Mucosa of descending colon (tissue), 3 donors: ENCODE data around the gene ID2. TPM values are rescaled to one million over a fixed set of nuclear protein-coding genes. Genes with fewer than 3 reads are reported as not detected.

Source experiments
- ATAC-seq: fragments of 200-7000 bp; cut with Tn5 transposase; one replicate; pipeline ENCODE4 v1.9.1; 2020; ENCODE audit warnings: mild to moderate bottlenecking, moderate library complexity
- DNase-seq, 3 donors: peaks; one replicate each; pipeline ENCODE4 v3.0.0-alpha.2; 2020
- H3K36me3 ChIP-seq: fragments of 200-600 bp; one replicate; pipeline ENCODE4 v1.8.0; 2021; ENCODE audit warnings: low read depth, mild to moderate bottlenecking
- H3K4me1 ChIP-seq: fragments of 200-600 bp; one replicate; pipeline ENCODE4 v1.8.0; 2021; ENCODE audit warnings: low read depth, mild to moderate bottlenecking
- H3K4me3 ChIP-seq: fragments of 200-600 bp; one replicate; pipeline ENCODE4 v1.8.0; 2021; ENCODE audit warnings: mild to moderate bottlenecking
- H3K9me3 ChIP-seq: fragments of 200-600 bp; one replicate; pipeline ENCODE4 v1.8.0; 2021; ENCODE audit warnings: mild to moderate bottlenecking
- intact Hi-C, 2 donors: fragments of 100-400 bp; cut with DNase I in 1 of 2; cut with micrococcal nuclease in 1 of 2; formaldehyde crosslinking; loops; one replicate each; pipeline versions ENCODE4 v1.11.0 to v1.11.1; 2022; cut with DNase I, micrococcal nuclease
- total RNA-seq, 3 donors: library from RNA; stranded (reverse); fragmentation: NEBNext Ultra II Directional in 2 of 3; extraction: Animal tissue kit (Norgen Biotek cat#: 25700) in 2 of 3; gene quantifications; one replicate each; pipeline versions ENCODE4 v1.2.1 to v1.2.4, GENCODE V29; 2021 to 2023
- TF ChIP-seq, protein P1 (sequence below): fragments of 200-600 bp; IDR thresholded peaks from one replicate; pipeline ENCODE4 v1.8.0; 2022; ENCODE audit warnings: antibody characterized with exemption, mild to moderate bottlenecking
- donor health status: DM: no; HTN: no; CAD: no; lungs with moderate emphysema.
- donor health status: DM: no; HTN: no; CAD: no.
- donor health status: DM: no; HTN: yes; CAD: no.

ID2 gene
- total RNA-seq, 3 donors from 2014 or later = 97.4 to 190 (median 170) TPM

DNA sequence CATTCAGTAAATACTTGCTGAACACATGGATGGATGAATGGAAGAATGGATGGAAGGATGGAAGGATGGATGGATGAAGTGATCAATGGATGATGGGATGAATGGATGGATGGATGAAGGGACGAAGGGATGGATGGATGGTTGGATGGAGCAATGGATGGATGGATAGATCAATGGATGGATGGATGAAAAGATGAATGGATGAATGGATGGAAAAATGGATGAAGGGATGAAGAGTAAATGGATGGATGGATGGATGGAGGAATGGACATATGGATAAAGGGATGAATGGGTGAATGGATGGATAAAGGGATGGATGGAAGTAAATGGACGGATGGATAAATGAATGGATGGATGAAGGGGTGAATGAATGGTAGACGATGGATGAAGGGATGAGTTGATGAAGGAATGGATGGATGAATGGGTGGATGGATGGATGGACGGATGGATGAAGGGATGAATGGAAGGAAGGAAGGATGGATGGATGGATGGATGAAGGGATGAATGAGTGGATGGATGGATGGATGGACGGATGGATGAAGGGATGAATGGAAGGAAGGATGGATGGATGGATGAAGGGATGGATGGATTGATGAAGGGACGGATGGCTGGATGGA, 13.9 kb upstream of the ID2 start:
- H3K9me3 ChIP-seq = no peaks in the 10 kb centered on the region
- DNase-seq (no peak), ATAC-seq (no peak)
- no peak overlapping the region for H3K4me3 ChIP-seq
- H3K4me1 ChIP-seq = no peaks in the 10 kb centered on the region
- intact Hi-C loops = no loop called here
- TF ChIP-seq, protein P1, sequence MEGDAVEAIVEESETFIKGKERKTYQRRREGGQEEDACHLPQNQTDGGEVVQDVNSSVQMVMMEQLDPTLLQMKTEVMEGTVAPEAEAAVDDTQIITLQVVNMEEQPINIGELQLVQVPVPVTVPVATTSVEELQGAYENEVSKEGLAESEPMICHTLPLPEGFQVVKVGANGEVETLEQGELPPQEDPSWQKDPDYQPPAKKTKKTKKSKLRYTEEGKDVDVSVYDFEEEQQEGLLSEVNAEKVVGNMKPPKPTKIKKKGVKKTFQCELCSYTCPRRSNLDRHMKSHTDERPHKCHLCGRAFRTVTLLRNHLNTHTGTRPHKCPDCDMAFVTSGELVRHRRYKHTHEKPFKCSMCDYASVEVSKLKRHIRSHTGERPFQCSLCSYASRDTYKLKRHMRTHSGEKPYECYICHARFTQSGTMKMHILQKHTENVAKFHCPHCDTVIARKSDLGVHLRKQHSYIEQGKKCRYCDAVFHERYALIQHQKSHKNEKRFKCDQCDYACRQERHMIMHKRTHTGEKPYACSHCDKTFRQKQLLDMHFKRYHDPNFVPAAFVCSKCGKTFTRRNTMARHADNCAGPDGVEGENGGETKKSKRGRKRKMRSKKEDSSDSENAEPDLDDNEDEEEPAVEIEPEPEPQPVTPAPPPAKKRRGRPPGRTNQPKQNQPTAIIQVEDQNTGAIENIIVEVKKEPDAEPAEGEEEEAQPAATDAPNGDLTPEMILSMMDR = no peak
- H3K36me3 ChIP-seq = no peaks in the 10 kb centered on the region

DNA sequence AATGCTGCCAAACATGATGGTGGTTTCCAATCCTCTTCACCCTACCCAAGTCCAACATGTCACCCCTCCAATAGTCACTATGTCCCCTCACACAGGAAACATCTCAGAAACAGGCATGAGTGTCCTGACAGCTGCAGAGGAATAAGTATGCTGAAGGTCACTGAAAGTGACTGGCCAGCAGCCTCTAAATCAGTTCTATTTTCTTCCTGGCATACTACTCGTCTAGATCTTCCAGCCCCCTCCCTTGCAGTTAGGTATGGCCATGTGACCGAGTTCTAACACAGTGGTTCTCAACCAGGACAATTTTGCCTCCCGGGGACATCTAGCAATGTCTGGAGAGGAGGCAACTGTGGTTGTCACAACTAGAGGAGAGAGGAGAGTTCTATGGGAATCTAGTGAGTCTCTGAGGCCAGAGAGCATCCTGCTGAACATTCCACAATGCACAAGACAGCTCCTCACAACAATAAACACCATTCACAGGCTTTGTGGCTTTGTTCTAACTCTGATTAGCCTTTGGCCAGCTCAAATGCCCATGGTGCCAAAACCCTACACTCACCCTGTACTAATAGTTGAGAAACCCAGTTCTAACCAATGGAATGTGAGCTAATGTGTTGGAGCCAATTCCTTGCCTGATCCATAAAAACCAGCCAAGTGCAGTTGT, 12.6 kb upstream of the ID2 start:
- ATAC-seq (no peak), DNase-seq (no peak)
- no peaks in the 10 kb centered on the region for H3K36me3 ChIP-seq
- H3K9me3 ChIP-seq = peaks cover 7% of the 10 kb centered on the region
- intact Hi-C loops = no loop called here
- TF ChIP-seq, protein P1 = no peak
- H3K4me1 ChIP-seq = no peaks in the 10 kb centered on the region
- no peak overlapping the region for H3K4me3 ChIP-seq

DNA sequence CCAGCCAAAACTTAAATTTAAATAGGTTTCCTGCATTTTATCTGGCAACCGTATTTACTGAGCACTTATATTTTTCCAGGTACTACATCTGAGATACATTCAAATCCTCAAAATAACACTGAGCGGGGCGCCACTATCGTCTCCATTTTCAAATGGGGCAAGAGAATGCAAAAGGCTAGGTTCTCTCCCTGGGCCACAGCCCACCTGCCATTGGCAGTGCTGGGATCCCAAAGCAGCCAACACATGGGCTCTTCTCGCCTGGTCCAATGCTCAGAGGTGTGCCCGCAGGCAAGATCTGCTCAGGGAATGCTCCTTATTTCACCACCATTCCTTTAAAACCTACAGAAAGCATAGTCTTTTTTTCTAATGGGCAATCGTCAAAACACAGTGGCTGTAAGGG, 11.3 kb upstream of the ID2 start:
- DNase-seq (no peak), ATAC-seq (no peak)
- TF ChIP-seq, protein P1 = no peak
- Histone ChIP-seq H3K4me3 (no peak overlapping the region), H3K4me1 (no peaks in the 10 kb centered on the region), H3K9me3 (peaks cover 10% of the 10 kb centered on the region), H3K36me3 (no peaks in the 10 kb centered on the region)
- intact Hi-C loops = no loop called here

DNA sequence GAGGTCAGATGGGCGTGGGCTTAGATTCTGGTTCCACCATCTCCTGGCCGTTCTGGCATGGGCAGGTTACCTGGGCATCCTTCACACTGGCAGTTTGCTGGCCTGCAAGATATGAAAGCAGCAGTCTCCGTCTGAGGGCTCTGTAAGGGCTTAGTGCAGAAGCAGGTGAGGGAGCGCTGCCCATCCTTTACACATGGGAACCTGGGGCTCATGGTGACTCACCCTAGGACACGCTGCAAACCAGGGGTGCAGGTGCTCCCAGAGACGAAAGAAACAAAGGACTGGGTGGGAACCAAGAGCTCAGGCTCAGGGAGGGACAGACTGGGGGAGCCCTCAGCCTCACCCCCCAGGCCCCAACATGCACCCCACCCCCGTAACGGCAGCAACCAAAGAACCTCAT, 10.7 kb upstream of the ID2 start:
- H3K36me3 ChIP-seq = no peaks in the 10 kb centered on the region
- peaks cover 10% of the 10 kb centered on the region for H3K9me3 ChIP-seq
- ATAC-seq (no peak), DNase-seq (no peak)
- TF ChIP-seq, protein P1 = no peak
- H3K4me1 ChIP-seq = no peaks in the 10 kb centered on the region
- no peak overlapping the region for H3K4me3 ChIP-seq
- intact Hi-C loops = no loop called here

DNA sequence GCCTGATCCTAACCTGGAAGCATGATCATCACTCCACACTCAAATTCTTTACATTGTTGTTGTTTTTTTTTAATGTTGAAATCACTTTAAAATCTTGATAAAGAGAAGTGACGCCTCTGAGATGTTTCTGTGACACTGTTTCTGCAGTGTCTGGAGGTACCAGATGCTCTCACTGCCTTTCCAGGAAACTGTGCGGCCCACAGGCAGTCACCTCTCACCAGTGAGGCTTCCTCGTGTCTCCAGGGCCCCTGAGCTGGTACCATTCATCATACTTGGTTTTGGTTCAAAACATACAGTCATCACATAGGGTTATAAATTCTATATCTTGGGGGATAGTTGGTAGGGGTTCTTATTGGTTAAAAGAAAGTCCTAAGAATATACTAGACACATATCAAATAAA, 10.1 kb upstream of the ID2 start:
- Histone ChIP-seq H3K4me1 (no peaks in the 10 kb centered on the region), H3K36me3 (no peaks in the 10 kb centered on the region), H3K9me3 (peaks cover 10% of the 10 kb centered on the region), H3K4me3 (no peak overlapping the region)
- intact Hi-C loops = no loop called here
- TF ChIP-seq, protein P1 = no peak
- DNase-seq = no peak
- no peak for ATAC-seq
